ENCODE data around the gene SET.

SET gene

DNA sequence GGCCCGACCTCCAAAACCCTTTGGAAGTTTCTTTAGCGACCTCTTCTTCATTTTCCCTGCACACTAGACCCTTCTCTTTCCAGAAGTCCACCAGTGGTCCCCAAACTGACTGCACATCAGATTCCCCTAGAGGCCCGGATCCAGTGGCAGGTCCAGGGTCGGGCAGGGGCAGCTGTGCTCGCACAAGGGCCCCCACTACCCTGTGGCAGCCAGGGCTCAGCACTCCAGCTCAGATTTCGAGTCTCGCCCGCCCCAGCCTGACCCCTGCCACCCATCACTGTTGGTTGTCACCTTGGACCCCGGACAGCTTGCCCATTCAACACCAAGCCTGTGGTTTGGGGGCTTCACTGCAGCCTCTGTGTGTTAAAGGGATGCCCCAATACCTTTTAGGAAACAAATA is 42.7 kb downstream of the SET start:
- DNase-seq: peak; percentile 40

DNA sequence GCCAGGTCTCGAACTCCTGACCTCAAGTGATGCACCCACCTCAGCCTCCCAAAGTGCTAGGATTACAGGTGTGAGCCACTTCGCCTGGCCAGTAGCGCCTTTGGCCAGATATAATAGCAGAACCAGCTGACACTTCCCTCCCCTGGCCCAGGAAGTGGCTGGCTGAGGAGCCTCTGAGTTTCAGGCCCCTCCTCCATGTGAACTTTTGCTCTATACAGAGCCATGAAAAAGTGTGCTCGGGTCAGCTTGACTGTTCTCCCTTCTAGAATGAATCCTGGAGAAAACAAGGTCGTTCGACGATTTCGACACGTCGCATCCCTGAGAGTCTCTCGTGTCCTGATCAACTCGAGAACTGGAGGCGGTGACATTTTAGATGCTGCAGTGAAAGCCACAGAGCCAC is 43.6 kb downstream of the SET start:
- DNase-seq: peak; percentile 37

DNA sequence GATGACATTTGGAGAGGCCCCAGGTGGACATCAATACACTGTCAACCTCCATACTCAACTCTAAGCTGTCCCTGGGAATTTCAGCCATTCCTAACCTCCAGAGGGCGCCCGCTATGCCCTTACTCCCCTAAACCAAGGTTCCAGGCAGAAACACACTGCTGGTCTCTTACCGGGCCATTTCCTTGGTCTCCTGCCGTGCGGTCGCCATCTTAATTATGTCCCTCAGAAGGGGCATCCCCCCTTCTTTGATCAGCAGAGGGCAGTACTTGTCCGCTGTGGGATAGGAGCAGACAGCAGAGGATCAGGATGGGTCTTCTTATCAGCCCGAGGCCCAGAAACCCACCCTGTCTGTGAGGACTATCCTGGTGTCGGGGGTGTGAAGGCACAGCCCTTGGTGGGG is 44.2 kb downstream of the SET start:
- peak; percentile 96 for DNase-seq

DNA sequence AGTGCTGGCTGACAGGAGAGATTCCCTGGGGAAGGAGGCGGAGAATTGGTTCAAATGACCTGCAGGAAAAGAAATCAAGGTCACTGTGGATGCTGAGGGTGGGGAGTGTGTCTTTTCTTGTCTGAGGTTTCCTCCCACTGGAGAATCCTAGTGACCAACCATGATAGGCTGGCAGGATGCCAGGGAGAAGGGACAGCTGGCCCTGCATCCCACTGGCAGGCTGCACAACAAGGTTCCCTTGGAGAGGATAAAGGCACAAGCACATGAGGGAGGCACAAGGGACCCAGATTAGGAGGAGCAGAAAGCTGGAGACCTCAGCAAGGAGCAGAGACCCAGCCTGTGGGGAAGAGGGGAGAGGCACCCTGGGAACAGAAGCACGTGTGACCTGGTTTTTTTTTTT is 46.4 kb downstream of the SET start:
- DNase-seq: no peak

DNA sequence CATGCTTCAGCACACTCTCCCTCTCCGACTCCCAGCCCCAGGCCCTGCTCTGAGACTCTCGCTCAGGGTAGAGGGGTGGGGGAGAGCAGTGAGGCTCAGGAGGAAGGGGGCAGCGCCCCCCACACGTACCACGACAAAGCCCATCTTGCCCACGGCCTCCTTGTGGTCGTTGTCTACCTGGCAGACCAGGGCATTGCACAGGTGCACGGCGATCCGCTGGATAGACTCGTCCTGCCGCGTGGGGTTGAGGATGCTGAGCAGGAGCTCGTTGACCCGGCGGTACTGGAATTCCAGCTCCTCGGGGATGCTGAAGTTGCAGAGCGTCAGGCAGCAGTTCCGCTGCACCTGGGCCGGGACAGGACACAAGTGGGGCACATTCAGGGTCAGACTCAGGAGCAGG is 53.4 kb downstream of the SET start:
- DNase-seq: no peak

DNA sequence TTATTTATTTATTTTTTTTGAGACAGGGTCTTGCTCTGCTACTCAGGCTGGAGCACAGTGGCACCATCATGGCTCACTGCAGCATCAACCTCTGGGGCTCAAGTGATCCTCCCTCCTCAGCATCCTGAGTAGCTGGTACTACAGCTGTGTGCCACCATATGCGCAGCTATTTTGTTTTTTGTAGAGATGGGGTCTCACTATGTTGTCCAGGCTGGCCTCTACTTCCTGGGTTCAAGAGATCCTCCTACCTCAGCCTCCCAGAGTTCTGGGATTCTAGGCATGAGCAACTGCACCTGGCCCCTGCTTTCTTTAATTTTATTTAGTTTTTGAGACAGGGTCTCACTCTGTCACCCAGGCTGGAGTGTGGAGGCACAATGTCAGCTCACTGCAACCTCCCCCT is 54.4 kb downstream of the SET start:
- no peak for DNase-seq
